ENCODE results near the gene AP5S1. TPM values are rescaled to one million over a fixed set of nuclear protein-coding genes. Genes with fewer than 3 reads are reported as not detected.

AP5S1 gene
- total and polyA plus RNA-seq, 2 of the 13 experiments (the other 11 are each of a cell fraction or from before 2014, with no cell fraction given) = 7.9 to 23.2 TPM

GRCh38 chr20:3846378-3846739, 26.0 kb downstream of the AP5S1 start (continued):
- TF ChIP-seq AGO1 (IDR thresholded peaks at IDR 0.05; ENCODE audit: low read depth, low read length, poor library complexity, severe bottlenecking) (no peak), ZNF383 (CRISPR knock-in tag; IDR thresholded peaks at IDR 0.05; ENCODE audit: borderline replicate concordance) (no peak), NFIC (IDR thresholded peaks at IDR 0.05; ENCODE audit: low read length) (no peak), HMGA1 (CRISPR knock-in tag; conservative IDR thresholded peaks at IDR 0.05) (no peak), ZNF660 (CRISPR knock-in tag; IDR thresholded peaks at IDR 0.05; ENCODE audit: borderline replicate concordance, low read depth) (0 out of 2 replicates have a peak, but pooled peaks have one; percentile 51), ATF6 (CRISPR knock-in tag; conservative IDR thresholded peaks at IDR 0.05) (peak; percentile 47; the same call in 1 of the 2 replicates), MYPOP (CRISPR knock-in tag; IDR thresholded peaks at IDR 0.05) (no peak), ZNF792 (CRISPR knock-in tag; IDR thresholded peaks at IDR 0.05) (no peak; the same call in none of the 2 replicates), ASH2L (IDR thresholded peaks at IDR 0.05; ENCODE audit: insufficient read length, low read depth, low read length) (peak; percentile 86), PITX1 (CRISPR knock-in tag; IDR thresholded peaks at IDR 0.05) (0 out of 2 replicates have a peak, but pooled peaks have one; percentile 1), ZUFSP (CRISPR knock-in tag; IDR thresholded peaks at IDR 0.05; ENCODE audit: borderline replicate concordance) (no peak), ARID2 (CRISPR knock-in tag; IDR thresholded peaks at IDR 0.05; ENCODE audit: borderline replicate concordance) (no peak), CCDC6 (CRISPR knock-in tag; IDR thresholded peaks at IDR 0.05) (peak; percentile 57; the same call in 1 of the 2 replicates)
- TF ChIP-seq, protein P1, sequence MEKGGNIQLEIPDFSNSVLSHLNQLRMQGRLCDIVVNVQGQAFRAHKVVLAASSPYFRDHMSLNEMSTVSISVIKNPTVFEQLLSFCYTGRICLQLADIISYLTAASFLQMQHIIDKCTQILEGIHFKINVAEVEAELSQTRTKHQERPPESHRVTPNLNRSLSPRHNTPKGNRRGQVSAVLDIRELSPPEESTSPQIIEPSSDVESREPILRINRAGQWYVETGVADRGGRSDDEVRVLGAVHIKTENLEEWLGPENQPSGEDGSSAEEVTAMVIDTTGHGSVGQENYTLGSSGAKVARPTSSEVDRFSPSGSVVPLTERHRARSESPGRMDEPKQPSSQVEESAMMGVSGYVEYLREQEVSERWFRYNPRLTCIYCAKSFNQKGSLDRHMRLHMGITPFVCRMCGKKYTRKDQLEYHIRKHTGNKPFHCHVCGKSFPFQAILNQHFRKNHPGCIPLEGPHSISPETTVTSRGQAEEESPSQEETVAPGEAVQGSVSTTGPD (CRISPR knock-in tag; IDR thresholded peaks at IDR 0.05) = peak; percentile 53; the same call in 1 of the 2 replicates
- TF ChIP-seq, protein P2, sequence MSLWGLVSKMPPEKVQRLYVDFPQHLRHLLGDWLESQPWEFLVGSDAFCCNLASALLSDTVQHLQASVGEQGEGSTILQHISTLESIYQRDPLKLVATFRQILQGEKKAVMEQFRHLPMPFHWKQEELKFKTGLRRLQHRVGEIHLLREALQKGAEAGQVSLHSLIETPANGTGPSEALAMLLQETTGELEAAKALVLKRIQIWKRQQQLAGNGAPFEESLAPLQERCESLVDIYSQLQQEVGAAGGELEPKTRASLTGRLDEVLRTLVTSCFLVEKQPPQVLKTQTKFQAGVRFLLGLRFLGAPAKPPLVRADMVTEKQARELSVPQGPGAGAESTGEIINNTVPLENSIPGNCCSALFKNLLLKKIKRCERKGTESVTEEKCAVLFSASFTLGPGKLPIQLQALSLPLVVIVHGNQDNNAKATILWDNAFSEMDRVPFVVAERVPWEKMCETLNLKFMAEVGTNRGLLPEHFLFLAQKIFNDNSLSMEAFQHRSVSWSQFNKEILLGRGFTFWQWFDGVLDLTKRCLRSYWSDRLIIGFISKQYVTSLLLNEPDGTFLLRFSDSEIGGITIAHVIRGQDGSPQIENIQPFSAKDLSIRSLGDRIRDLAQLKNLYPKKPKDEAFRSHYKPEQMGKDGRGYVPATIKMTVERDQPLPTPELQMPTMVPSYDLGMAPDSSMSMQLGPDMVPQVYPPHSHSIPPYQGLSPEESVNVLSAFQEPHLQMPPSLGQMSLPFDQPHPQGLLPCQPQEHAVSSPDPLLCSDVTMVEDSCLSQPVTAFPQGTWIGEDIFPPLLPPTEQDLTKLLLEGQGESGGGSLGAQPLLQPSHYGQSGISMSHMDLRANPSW (CRISPR knock-in tag; IDR thresholded peaks at IDR 0.05; ENCODE audit: borderline replicate concordance) = no peak
- TF ChIP-seq, protein P3, sequence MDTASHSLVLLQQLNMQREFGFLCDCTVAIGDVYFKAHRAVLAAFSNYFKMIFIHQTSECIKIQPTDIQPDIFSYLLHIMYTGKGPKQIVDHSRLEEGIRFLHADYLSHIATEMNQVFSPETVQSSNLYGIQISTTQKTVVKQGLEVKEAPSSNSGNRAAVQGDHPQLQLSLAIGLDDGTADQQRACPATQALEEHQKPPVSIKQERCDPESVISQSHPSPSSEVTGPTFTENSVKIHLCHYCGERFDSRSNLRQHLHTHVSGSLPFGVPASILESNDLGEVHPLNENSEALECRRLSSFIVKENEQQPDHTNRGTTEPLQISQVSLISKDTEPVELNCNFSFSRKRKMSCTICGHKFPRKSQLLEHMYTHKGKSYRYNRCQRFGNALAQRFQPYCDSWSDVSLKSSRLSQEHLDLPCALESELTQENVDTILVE (CRISPR knock-in tag; IDR thresholded peaks at IDR 0.05) = no peak
- TF ChIP-seq, protein P4, sequence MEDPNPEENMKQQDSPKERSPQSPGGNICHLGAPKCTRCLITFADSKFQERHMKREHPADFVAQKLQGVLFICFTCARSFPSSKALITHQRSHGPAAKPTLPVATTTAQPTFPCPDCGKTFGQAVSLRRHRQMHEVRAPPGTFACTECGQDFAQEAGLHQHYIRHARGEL (CRISPR knock-in tag; IDR thresholded peaks at IDR 0.05) = peak; percentile 77; the same call in 1 of the 2 replicates

Data from HepG2 (cell line).